HG03175 (cell line): ENCODE results near the gene NANOS3.
A peak's percentile ranks its signal among the peaks of the same experiment; 100 is the strongest.

Experiments used
- ATAC-seq: cut with Tn5 transposase; IDR thresholded peaks from one replicate; pipeline ENCODE4 v1.9.1; 2021; ENCODE audit warnings: mild to moderate bottlenecking, moderate library complexity; ENCODE audit not compliant: unreplicated experiment

NANOS3 gene

DNA sequence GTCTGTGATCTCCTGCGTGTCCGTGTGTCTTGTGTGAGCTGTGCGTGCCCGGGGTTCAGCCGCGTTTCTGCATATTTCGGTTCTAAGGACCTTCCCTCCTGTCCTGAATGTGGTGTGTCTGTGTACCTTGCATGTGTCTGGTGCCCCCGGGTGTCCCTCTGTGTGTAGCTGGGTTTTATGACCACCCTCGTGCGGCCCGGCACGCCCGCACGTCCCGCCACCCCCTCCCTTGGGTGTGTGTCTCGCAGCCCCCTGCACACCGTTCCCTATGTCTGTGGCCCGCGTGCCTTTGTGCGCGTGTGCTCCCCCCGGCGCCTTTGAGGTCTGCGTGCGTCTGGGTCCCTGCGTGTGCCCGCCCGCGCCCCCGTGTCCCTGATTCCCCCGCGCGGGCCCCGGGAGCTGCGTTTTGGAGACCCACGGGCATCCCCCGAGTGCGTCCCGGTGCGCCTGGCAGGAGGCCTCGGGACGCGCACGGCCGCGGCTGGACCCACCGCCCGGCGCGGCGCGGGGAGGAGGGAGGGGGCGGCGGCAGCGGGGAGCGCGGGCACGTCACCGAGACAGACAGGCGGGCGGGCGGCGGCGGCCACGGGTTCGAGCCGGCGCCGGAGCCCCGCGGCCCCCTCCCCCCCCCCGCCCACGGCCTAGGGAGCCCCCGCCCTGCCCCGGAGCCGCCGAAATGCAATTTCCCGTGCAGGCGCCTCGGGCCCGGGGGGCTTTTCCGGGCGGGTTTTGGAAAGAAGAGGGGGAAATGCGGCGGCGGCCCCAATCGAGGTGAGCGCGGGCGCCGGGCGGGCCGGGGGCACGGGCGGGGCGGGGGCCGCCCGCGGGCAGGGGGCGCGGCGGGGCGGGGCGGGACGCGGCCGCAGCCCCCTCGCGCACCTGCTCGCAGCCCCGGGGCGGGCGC, 12.0 kb upstream of the NANOS3 start:
- ATAC-seq, result no peak

DNA sequence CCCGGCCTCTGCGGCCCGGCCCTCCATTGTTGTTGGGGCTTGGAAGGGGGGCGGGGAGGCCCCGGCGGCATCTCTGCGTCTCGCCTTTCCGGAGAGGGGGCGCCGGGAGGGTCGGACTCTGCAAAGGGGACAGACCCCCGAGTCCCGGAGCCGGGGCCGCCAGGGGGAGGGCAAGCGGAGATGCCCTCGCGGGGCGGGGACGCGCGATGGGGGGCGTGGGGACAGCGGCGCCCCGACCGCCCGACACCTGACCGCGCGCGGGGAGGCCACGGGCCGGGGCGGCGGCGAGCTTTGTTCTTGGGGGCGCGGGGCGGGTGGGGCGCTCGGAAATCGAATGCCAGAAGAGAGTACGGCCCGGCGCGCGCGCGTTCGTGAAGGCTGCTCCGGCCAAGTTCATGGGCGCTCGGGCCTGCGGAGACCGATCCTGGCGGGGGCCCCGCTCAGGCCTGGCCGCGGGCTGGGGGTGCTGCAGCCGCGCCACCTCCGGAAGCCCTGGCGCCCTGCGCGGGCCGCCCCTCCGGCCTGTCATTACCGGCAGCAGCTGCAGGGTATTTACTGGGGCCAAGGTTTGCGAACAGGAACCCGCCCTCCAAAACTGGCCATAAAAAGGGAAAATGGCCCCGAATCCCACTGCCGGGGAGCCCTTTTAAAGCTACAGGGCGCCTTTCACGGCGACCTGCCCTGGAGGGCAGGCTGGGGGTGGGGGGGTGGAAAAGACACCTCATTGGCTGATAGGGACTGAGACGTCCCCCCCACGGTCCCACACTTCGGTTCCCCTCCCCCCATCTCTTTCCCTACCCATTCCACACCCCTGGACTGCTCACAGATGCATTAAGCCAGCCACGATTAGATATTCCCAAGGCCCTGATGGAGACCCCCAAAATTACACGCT, 11.1 kb upstream of the NANOS3 start:
- no peak for ATAC-seq

DNA sequence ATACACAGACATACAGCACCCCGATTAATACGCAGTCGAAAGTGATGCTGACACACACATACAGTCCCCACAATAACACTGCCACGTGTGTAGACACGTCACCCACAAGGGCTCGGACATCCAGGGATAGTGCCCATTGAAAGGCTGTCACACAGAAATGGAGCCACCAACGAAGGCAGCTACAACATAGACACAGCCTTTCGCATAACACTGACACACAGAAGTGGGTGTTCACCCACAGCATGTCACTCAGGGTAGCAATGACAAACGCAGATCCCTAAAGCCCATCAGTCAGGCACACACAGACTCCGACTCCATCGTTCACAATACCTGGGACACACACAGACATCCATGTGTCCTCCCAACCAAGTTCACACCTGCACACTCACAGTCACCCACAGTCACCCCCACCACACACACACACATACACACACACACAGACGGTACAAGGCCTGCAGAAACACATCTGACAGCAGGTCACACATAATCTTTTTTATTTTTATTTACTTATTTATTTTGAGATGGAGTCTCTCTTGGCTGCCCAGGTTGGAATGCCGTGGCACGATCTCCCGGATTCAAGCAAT, 10.4 kb upstream of the NANOS3 start:
- no peak for ATAC-seq

DNA sequence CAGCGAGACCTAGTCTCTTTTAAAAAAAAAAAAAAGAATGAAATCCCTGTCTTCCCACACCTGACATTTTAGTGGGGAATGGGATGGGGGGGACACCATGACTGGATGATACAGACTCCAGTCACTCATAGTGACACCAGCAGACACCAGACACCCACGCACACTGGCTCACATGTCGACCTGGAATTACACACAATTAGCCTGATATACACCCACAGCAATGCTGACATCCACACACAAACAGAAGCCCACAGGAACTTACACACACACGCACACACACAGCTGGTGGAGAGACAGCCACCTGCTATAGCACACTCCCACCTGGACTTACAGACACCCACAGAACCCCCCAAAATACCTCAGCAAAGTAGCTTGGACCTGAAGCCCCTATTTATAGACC, 8.3 kb upstream of the NANOS3 start:
- no peak for ATAC-seq

DNA sequence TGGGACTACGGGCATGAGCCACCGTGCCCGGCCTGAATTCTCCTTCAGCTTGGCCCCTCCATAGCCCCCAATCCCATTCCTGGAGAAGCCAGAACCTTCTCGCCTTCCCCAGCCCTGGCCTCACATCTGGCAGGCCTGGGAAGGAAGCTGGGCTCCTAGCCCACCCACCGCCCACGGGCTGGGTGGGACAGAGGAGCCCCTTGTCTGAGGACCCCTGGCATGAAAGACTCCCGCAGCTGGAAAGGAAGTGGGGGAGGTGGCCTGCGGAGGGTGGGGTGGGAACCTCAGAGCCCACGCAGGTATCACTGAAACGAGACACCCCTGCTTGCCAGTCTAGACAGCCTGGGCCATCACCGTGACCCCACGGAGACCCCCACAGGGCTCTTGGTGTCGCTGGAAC, 7.7 kb upstream of the NANOS3 start:
- ATAC-seq, result no peak

DNA sequence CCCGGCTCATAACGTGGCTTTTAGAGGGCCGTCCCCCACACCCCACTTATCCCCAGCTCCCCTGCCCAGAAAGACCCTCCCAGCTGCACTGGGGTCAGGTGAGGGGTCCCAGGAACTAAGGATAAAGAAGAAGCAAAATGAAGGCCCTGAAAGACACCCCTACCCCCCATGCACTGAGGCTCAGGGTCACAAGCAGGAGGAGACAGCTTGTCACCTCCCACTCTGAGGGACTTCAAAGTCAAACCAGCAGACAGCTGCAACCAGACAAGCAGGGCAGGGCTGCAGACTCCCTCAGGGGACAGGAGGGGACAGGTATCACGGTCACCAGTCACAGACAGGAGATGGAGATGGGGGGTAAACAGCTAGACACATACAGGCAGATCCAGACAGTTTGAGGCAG, 6.1 kb upstream of the NANOS3 start:
- ATAC-seq, result no peak

DNA sequence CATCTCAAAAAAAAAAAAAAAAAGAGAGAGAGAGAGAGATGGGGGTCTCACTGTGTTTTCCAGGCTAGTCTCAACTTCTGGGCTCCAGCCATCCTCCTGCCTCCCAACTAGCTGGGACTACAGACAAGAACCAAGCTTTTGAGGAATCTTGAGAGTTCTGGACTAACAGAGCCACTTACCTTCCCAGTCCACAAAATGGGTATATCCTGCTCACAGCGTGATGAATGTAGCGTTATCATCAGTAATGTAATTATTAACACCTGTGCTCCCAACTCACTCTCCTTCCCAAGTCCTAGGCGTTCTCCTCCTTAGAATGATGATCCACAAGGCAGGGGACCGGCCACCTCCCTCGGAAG, 4.6 kb upstream of the NANOS3 start:
- no peak for ATAC-seq

DNA sequence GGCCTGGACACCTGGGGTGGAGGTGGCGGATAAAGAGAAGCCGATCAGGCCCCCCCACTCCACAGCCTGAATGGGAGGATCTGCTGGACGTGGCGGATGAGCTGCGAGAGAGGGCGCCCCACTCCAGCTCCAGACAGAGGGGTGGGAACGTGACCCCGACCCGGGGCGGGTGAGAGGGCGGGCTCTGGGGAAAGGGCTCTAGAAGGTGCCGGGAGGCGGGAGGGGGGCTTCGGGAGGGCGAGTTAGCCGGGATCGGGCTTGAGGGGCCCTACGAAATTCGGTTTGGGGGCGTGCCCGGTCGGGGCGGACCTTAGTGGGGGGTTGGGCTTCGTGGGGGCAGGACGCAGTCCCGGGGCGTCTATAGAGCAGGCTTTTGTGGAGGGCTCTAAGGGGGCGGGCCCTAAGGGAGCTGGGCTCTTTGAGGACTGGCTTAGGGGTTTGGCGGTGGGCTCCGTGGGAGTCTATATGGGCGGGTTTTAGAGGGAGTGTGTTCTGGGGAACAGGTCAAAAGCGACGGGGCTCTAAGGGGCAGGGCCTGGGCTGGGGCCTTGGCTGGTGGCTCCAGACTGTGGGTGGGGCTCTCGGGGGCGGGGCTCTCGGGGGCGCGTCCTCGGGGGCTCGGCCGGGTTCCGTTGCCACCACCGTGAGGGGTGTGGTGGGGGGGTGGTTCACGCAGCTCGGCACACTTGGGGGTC, 4.1 kb upstream of the NANOS3 start:
- ATAC-seq, result no peak

DNA sequence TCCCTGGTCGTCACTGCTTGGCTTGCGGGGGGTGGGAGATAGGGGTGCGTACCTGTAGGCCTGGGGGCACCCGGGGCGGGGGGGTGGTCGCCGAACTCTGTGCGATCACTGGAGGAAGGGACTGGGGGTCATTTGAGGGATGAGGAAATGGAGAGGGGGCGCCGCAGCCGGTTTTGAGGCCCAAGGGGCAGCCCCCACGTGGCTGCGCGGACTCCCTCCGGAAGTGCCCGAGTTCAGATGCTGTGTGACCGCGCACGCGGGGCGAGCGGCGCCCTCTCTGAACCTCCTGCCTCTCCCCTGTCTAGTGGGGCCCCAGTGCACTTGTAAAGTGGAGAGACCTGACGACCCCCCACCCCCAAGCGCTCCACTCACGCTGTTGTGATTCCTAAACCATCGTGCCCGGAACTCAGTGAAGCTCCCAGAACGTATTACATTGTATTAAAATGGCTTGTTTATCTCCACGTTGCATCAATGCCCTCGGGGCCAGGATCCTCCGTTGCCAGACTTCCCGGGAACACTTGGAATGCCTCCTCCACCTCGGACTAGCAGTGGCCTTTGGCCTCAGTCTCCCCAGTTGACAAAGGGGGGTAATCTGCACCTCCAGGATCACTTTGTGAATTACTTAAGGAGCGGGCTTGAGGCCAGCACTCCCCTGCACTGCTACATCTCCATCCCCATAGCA, 3.0 kb upstream of the NANOS3 start:
- ATAC-seq, result no peak

DNA sequence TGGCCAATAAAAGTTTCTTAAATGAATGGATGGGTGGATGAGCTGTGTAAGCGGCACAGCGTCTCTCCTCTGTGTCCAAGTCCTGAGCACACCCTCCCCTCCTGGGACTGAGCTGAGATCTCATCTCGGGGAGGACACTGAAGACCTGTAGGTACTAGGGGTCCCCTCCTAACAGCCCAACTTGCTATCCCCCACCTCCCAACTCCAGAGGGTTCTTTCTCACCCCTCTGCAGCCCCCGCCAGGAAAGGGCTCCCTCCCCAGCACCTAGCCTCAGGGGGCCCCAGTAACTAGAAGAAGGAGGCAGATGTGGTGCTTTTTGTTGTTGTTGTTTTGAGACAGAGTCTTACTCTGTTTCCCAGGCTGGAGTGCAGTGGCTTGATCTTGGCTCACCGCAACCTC, 1.1 kb upstream of the NANOS3 start:
- ATAC-seq, result no peak

DNA sequence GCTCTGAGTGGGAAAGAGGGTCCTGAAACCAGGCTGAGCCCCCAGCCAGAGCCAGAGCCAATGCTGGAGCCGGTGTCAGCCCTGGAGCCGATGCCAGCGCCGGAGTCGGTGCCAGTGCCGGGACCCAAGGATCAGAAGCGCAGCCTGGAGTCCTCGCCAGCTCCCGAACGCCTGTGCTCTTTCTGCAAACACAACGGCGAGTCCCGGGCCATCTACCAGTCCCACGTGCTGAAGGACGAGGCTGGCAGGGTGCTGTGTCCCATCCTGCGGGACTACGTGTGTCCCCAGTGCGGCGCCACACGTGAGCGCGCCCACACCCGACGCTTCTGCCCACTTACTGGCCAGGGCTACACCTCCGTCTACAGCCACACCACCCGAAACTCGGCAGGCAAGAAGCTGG, 369 bp downstream of the NANOS3 start:
- ATAC-seq, result no peak

DNA sequence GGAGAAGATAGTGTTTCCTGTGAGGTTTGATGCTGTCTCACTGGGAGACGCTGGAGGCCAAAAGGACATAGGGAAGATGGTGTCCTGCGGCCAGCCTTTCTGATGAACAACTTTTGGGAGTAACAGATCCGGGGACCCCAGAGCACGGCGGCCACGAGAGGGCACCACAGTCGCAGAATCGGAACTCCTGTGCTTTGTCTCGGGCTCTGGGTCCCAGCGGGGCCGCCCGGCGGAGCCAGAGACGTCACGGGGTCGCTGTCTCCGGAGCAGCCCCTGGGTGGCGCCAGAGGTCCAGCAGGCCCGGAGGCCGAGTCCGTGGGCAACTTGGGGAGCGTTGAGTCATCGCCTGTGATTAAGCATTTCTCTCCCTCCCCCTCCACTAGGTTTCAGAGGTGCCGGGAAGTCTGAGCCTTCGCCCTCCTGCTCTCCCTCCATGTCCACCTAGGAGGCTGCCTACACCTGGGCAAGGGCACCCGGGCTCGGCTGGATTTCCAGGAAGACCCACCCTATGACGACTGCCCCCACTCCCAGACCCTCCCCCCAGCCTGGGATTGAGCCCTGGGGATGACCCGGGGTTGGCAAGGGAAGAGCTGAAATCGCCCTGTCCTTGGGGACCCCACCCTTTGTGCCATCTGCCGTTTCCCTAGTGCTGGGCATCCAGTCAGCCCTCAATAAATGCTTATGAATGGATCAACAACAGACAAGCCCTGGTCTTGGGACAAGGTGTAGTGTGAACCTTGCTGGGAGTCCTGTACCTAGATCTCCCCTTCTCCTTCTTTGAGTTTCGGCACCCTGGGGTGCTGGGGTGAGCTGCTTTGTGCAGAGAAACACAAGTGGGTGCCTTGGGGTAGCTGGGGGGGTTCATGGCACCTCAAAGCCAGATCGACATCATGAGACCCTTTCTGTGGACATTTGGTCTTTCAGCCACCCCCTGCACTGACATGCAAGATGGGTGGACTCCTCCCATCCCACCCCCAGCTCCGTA, 3.4 kb downstream of the NANOS3 start:
- peak; percentile 84 for ATAC-seq

DNA sequence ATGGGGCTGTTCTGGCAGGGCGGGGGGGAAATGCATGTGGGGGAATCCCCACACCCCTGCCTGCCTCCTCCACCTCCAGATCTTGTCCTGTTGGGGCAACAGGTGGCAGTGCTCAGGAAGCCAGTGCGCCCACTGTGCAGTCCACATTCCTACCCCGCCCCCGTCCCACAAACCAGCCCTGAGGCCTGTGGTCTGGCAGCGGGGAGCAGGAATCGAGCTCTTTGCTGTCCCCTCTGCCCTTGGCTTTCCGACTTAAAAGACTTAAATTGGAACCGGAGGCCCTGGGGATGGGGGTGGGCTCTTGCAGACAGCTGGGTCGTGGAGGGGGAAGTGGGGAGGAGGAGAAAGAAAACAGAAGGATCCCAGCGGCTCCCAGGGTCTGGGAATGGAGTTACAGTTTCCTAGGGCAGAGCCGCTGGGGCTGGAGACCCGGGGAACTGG, 4.3 kb downstream of the NANOS3 start:
- no peak for ATAC-seq

DNA sequence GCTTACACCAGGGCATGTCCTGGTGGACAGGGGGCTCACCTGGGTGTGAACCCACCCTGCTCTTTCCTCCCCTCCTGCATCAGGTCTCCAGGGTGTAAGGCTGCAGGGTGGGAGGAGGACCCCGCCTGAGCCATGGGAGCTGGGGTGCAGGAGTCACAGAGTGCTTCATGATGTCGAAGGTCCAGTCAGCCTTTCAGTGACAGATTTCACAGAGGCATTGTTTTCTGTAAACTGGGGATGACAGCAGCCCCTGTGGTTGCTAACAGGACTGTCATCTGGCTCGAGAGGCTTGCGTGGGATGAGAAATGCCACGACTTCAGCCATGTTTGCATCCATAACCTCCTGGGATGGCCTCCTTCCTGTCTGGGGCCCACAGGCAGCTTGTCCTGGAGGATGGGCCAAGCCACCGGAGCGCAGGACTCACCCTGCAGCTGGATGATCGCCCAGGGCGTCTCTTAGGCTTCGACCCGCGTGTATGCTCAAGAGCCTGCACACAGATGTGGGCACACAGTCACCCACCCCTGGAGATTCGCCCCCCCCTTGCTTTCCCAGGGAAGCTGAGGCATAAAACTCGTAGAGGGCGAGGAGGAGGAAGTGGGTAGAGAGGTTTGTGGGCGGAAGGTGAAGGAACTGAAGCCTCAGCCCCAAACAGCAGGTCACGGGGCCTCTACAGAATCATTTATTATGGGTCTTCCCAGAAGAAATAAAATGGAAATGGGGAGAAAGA, 4.9 kb downstream of the NANOS3 start:
- ATAC-seq, result no peak

DNA sequence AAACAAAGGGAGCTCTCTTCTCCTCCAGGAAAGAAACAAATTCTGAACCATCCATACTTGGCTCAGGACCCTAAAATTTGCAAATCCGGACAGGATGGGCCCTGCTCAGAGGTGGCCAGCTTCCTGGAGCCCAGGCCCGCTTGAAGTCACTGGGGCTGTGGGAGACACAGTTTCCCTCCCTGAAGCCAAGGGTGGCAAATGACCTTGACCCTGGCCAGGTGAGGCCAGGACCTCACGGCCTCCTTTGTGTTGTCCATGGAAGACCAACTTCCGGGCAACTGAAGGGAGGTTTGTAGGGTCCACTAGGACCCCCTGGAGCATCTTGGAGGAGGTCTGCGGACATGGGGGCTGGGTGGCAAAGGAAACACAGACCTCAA, 5.5 kb downstream of the NANOS3 start:
- ATAC-seq, result no peak

DNA sequence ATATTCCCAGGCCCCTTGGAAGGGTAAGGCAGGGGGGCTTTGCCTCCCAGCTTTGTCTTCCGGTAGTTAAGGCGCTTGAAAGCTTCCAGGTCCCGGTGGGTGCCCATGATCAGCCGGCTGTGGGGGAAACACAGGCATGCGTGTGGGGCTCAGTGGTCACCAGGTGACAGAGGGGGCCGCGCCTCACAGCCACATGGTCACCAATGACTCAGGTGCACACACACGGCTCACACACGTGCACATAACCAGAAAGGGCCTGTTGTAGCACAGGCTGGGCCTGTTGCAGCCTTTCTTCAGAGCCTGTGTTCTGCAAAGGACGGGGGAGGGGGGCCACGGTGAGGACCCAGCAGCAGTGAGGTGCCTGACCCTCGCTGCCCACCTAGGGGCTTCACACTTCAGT, 5.9 kb downstream of the NANOS3 start:
- ATAC-seq, result no peak

DNA sequence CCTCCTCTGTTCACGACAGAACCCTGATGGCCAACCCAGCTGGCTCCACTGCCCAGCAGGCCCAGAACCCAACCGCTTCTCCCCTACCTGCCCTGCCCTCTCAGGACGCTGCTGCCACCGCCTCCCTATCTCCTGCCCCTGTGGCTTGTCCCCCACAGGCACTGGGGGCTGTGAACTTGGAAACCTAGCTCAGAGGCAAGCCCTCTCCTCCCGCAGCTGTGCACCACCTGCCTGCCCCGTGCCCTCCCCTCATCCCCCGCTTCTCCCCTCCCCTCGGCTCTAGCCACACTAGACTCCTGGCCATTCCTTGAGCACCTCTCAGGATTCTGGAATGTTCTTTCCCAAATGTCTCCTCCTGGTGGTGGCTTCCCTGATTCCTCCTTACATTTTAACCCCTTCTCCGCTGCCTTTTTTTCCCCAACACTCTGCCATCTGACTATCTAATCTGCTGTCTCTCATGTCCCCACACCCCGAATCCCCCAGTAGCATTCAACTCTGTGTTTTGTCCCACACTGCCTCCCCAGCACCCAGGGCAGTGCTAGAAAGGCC, 6.7 kb downstream of the NANOS3 start:
- no peak for ATAC-seq
